Measurements from ENCODE around the gene SRD5A1.

GRCh38 chr5:6590581-6590980 is 42.7 kb upstream of the SRD5A1 start:
- no peak for TF ChIP-seq CTCF (conservative IDR thresholded peaks at IDR 0.05)
- TF ChIP-seq ZFX (IDR thresholded peaks at IDR 0.05): no peak
